GM10847 (cell line): ENCODE measurements around the gene SAMD3.

ENCODE experiments used
- POLR2A ChIP-seq: IDR thresholded peaks from 2 replicates; pipeline ENCODE4 v1.6.1; 2011; ENCODE audit not compliant: insufficient read length; ENCODE audit errors: extremely low read depth

The SAMD3 gene

DNA sequence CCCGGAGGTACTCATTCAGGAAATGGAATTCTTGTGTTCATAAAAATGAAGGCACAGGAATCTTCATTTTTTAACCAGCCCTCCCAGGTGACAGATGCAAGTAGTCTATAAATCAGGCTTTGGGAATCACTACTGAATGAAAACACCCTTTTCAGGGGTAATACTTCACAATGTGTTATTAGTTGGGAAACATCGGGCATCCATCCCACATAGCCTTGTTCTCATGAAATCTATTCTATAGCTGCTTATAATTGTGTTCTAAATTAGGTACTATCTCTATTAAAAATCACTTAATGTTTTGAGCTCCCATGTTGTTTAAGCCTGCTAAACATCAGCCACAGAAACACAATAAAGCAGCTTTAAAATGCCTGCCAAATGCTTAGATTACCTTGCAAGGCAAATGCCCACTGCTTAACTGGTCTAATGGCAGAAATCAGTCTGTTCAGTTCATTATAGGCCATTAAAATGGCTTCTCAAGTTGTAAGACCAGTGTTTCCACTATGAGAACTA lies 109.5 kb downstream of the SAMD3 start:
- TF ChIP-seq POLR2A = no peak

DNA sequence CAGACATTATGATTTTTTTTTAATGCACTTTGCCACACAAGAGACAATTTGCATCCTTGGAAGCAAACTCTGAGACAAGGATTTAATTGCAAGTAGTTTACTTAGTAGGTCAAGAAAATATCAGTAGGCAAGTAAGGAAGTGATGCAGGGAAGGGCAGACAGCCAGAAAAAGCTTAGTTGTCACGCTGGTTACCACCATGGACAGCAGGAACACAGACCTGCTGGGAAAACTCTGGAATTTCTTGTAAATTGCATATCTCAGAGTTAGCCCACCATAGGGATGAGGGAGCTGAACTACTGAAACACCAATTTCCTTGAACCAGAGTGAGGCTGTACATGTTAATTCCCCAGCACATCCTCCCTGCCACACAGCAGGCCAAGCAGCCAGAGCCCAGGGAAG lies 111.7 kb downstream of the SAMD3 start:
- TF ChIP-seq POLR2A = no peak

DNA sequence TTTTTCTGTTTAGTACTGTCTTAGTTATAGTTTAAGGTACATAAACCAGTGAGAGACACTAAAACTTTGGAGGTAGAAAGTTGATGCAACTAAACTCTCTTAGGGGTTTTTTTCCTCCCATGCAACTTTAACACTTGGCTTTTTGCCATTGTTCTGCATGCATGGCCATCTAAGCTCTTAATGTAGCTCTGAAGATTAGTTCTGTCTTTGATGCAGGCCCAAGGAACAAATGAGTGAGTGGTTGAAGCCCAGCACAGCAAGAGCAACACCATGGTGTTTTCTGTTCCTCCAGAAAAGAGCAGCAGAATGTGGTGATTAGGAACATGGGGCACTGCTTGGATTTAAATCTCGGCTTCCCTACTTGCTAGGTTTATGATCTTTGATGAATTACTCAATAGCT lies 115.0 kb downstream of the SAMD3 start:
- no peak for TF ChIP-seq POLR2A

DNA sequence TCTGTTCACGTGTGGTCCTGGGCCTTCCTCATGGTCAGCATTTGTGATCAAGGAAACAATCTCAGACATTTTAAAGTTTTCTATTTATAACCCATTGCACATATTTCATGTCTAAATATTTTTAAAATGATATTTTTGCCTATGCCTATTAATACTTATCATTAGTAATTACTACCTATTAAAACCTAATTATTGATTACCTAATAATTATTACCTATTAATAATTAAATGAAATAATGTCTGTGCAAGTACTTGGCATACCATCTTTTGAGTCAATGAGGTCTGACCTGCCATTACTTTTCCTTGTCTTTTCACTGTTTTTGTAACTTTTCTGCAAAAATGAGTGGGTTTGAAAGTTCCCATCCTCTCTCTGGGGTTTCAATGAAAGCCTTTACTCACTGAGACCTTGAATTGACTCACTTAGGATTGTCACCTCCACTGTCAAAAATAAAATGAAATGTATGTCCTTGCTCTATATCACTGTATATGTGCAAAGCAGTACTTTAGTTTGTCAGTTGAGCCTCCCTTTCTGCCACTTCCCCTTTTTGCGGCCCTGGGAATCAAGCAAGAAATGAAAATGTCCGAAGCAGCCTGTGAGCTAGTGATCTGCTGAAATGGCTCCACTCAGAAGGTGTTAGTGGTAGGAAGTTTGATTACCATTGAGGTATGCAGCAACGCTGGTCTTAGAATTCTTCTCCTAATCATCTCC lies 116.6 kb downstream of the SAMD3 start:
- no peak for TF ChIP-seq POLR2A

DNA sequence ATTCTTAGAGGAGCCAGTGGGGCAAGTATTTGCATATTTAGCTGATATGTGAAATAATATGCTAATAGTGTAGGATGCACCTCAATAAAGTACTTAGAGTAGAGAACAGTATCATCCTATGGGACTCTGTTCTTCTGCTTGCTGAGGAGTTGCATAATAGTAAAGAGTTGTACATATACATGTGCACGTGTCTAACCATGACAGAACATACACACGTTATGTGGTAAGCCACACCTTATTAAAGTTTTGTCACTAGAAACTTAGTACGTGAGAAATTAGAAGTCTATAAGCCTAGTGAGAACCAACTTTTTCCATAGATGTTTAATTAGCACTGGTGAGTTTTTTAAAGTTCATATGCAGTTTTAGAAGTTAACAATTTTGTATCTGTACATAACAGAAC lies 123.6 kb downstream of the SAMD3 start:
- TF ChIP-seq POLR2A = no peak

DNA sequence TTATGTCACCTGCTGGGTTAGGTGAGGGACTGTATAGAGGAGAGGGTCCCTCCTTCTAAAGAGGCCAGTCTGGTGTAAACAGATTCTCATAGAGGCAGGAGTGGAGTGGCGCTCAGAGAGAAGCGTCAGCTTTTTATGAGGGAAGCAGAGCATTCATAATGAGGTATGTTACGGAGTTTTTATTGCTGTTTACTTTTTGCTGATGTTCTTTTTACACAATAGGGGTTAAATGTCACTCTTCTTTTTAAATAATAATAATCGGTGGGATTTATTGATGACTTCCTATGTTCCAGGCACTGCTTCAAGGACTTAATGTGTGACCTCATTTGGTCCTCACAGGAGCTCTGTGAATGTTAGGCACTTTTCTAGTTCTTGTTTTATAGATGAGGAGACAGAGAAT lies 124.4 kb downstream of the SAMD3 start:
- no peak for TF ChIP-seq POLR2A
